Ishikawa (cell line): Measurements from ENCODE around the gene PRR23C.

Experiments used
- EP300 ChIP-seq: IDR thresholded peaks from 2 replicates; pipeline ENCODE4 v1.6.1; 2012; ENCODE audit warnings: borderline replicate concordance
- TAF1 ChIP-seq: IDR thresholded peaks from 2 replicates; pipeline ENCODE4 v1.6.1; 2012; ENCODE audit warnings: low read depth, mild to moderate bottlenecking

DNA sequence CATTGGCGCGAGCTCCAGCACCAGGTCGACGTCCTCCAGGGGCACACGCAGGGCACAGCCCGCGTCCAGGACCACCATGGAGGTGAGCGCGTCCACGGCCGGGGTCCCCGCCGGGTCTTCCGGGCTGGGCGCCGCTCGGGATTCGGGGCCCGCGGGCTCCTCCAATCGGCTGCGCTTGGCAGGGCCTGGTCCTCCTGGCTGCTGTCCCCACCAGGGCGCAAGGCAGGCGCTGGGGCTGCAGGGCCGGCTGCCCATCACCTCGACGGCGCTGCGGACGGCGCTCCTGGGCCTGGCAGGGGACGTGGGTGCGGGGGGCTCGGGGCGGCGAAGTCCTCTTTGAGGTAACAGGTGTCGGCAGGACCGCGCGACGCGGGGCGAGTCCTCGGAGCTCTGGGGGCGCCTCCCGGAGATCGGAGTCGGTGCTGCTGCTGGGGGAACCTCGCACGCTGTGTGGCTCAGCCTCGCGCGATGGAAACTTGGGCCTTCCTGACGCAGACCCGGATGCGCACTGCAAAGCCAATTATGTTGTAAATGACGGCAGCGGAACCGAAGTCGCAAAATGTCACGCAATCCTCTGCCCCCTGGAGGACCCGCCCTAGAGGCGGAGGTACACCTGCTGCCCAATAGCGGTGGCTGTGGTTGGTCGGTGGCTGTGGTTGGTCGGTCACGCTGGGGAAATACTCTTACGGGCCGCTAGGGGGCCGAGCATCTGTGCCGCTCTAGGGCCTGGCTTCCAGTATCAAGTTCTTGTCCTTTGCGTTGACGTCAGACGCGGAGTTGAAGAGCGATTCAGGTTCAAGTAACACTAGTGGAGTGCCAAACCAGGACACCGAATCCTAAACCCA, at the start of gene PRR23C:
- TF ChIP-seq EP300 (no peak), TAF1 (no peak)
